NOMO-1 (cell line): ENCODE data around the gene XRCC5.
"Not testable (repeated sequence)": the region's sequence is repeated elsewhere in the genome, so short reads cannot be mapped to it uniquely, and the experiment has no call there.

ENCODE experiments used
- DNase-seq, 2 experiments: peaks; one replicate each; lab custom pipeline; 2025; ENCODE audit not compliant: unreplicated experiment in 2 of 2; lab: John Stamatoyannopoulos, UW

XRCC5 gene

DNA sequence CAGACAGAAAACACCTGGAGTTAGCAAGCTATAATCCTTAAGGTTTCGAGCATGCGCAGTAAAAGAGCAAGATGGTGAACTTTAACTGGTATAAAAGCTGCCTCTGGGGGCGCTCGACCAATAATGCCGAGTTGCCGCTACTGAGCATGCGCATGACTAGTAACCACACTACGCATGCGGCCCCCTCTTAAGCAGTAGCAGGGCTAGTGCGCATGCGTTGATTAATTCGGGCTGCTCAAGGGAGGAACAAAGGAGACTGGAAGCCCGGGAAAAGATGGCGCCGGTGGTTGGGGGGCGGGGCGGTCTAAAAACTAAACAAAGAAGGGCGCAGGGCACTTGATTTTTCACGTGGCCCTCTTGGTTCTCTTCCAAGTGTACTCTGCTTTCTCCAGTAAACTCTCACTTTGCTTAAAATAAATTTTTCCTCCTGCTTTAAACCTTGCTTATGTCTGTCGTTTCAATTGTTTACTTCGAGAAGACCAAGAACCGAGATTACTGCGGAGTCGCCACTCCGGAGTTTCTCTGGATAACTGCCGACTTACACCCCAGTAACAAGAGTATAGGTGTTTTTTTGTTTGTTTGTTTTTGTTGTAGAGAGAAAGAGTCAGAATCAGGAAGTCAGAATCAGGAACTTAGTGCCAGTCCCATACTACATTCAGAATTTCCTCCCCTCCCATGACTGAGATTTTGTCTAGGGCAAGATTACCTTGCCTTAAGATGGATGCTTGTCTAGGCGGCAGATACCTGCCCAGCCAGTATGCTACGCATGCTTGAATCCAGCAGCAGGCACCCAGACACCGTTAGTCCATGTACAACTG, 5.8 kb downstream of the XRCC5 start:
- DNase-seq = peak; percentile 94 to 99

- no peak for DNase-seq
Measured at GRCh38 chr2:216116418-216116817, 7.3 kb downstream of the XRCC5 start.

DNA sequence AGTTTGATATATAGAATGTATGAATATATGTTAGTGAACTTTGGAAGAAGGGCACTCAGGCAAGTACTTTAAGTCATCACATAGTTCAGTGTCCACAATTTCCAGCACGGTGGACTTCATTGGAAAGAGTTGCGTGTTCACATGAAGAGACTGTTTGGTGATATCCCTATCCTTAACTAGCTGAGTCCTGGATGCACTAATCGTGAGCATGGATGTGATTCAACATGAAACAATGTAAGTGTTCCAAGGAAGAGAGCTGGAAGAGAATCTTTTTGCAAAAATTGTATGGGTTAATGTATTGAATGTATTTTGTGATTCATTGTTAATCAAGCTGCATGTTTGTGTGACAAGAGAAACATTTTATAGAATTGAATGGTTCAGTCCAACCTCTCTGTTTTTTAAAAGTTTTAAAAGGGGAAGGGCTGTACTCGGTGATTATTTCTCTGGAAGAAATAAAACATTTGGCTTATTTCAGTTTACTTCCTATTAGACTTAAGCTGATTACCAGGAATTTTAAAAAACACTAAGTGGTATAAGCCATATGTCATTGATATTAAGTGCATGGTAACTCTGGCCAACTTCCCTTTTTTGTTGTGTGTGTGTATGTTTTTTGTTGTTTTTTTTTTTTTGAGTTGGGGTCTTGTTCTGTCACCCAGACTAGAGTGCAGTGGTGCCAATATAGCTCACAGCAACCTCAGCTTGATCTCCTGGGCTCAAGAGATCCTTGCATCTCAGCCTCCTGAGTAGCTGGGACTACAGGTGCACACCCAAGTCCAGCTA, 8.6 kb downstream of the XRCC5 start:
- DNase-seq = no peak

DNA sequence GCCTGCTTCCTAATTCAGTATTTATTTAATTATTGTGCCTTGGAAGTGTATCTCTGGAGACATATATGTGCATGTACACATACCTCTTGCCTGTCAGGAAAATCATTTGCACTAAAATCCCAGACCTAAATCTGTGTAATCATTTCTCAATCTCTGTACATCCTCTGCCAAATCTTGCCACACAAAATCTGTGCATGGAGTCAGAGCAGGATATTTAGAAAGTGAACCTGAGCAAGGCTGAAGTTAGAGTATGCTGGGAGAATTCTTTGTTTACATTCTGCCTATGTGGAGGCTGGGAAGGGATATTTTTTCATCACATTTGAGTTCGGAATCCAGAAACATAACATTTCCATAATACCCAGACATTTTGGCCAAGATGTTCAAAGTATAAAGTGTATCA, 9.3 kb downstream of the XRCC5 start:
- no peak for DNase-seq

- DNase-seq = no peak
Measured at GRCh38 chr2:216119146-216119545, 10.0 kb downstream of the XRCC5 start.

GRCh38 chr2:216119986-216120385, 10.8 kb downstream of the XRCC5 start:
- DNase-seq = no peak

DNA sequence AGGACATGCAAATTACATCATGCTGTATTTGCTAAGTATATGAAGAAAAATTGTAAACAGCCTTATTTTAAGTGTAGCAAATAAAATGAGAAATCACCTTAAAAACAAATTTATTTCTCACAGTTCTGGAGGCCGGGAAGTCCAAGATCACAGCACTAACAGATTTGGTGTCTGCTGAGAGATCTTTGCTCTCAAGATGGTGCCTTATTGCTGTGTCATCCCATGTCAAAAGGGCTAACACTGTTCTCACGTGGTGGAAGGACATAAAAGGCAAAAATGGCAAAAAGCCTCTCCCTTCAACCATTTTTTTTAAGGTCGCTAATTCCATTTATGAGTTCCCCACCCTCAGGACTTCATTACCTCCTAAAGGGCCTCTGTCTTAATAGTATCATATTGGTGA, 12.1 kb downstream of the XRCC5 start:
- DNase-seq = no peak

GRCh38 chr2:216126943-216127342, 17.8 kb downstream of the XRCC5 start:
- no peak for DNase-seq

GRCh38 chr2:216130346-216130971, 21.3 kb downstream of the XRCC5 start:
- no peak for DNase-seq

DNA sequence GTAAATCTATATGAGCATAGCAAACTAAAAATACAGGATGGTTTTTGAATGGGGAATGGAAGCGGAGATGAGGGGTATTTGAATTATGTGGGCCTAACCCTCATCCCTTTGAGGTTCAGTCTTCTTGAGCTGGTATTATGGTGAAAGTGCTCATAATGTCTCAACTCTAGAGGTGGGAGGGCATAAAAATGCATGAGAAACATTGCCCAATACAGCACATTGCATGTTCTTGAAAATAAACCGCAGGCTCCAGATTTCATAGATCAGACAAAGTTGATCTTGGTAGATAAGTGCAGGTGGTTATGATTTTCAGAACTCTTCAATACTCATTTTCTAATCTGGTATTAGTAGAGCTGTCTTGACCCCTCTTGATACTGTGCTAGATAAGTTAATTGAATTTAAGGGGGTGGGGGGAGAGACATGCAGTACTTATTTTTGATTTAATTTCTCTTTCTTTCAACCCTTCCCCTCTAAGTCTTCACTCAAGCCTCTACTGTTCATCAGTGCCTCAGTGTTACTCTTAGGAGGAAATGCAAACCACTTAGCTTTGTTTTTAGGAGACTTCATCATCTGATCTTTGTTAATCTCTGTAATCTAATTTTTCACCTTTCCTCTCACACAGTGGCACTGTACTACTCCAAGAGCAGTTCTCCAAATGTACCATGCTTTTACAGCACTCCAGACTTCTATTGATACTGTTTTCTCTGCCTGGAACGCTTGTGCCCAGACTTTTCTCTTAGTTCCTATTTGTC, 22.2 kb downstream of the XRCC5 start:
- DNase-seq = no peak

DNA sequence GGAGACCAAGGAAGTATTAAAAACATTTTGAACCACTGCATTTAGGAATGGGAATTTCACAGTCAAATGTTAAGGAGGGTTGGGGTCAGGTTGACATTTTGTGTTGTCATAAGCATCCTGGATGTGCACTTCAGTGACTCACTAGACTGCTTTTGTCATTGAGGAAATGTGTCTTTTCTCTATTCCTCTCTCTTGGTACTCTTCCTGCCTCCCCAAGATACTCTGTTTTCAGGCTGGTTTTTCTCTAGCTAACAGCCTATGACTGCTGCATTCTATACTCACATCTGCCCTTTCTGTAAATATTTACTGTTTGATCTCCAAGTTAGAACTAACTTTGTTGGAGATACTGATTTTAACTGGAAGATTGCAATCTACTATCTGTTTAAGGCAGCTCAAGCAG, 23.4 kb downstream of the XRCC5 start:
- DNase-seq = no peak

DNA sequence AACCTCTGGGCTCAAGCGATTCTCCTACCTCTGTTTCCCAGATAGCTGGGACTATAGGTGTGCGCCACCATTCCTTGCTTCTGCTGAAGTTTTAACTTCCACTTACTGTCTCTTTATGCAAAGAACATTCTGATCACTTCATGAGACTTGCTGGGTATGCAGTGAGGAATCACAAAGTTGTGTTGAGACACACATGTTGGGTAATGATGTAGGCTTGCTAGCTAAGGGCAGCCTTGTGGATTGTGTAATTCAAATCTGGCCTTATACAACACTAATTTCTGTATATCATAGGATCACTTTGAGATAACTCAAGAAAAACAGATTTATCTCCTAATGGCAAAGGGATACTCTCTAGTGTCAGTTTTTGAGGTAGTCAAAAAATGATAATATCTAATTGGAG, 24.2 kb downstream of the XRCC5 start:
- DNase-seq = no peak

GRCh38 chr2:216134958-216135541, 25.9 kb downstream of the XRCC5 start:
- DNase-seq = no peak

- DNase-seq = no peak
Measured at GRCh38 chr2:216139884-216140283, 30.7 kb downstream of the XRCC5 start.

- DNase-seq = not testable (repeated sequence)
Measured at GRCh38 chr2:216141516-216141915, 32.4 kb downstream of the XRCC5 start.

DNA sequence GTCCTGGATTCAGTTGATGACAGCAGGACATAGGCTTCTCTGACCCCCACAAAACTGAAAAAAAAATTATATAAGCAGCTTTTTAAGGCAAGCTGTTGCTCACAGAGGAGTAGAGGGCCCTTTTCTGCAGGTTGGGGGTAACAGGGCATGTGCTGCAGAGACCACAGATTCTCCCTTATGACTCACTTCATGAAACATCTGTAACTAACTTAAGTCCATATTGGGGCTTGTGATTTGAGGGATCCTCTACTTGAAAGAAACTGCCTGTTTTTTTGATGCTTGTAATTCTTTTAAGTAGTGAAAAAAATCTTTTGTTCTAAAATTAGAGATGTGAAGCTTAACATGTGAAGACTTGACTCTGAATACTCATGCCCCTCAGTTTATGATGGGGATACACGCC, 33.4 kb downstream of the XRCC5 start:
- DNase-seq = no peak

DNA sequence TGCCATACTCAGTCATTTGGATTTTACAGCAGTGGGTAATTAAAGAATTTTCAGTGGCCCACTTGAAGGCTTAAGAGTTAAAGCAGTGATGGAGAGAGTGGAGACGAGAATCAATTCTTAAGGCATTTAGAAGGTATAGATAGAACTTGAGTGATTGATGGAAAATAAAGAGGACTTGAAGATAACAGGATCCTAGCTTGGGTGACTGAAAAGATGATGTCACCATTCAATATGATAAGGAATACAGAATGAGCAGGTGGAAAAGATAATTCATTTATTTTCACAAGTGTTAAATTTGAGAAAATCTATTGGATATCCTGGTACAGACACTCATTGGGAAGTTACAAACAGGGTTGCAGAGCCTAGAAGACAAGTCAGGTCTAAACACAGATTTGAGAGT, 35.2 kb downstream of the XRCC5 start:
- DNase-seq = no peak

DNA sequence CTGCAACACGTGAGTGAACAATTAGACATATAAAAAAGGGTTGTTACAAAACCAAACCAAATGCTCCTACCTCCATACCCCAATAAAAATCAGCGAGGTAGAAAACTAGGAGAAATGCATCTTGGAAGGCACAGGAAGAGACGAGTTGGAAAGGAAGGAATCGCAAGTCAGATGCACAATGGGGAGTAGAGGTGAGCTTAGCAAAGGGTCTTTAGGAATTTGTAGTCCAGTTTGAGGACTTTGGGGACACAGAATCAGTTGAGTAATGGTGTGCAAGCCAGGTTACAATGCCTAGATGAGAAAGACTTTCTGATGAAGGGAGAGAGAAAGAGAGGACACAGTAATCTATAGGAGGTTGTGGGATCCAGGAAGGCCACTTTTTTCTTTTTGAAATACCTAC, 35.7 kb downstream of the XRCC5 start:
- no peak for DNase-seq

DNA sequence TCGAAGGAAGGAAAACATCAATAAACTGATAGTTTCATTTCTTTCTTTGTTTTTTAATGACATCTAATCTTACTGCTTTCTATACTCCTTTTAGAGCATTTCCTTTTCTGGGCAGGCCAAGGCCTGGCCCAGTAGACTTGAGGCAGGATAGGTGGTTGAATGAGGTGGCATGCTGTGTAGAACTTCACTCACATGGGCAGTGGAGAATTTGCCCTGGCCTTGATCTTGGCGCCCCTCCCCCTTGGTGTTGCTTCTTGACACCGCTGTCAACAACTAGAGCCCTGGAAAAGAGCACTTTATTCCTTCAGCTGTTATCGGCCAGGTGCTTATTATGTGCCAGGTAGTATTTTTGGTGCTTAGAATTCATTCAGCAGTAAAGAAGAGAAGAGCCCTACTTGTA, 37.4 kb downstream of the XRCC5 start:
- no peak for DNase-seq
